GM12878 (cell line): ENCODE measurements around the gene NOL4L. TPM values are rescaled to one million over a fixed set of nuclear protein-coding genes. Genes with fewer than 3 reads are reported as not detected.

Experiments
- ATAC-seq: fragments of 200-7000 bp; cut with Tn5 transposase; 3 replicates; pipeline ENCODE4 v1.9.1; 2020; ENCODE audit warnings: mild to moderate bottlenecking, moderate library complexity
- BruUV-seq: library from RNA; stranded (reverse); fragments of 400-500 nt; replicated peaks from 2 replicates; lab custom pipeline; 2021; lab: Mats Ljungman, UMichigan
- CTCF ChIA-PET: fragments of 300-600 bp; sonication (Branson Sonifier 250); formaldehyde crosslinking; extraction: SDS; loops from one replicate; lab custom pipeline; 2021; ENCODE audit warnings: inconsistent platforms; lab: Yijun Ruan, JAX
- POLR2A ChIA-PET: fragments of 350-600 bp; formaldehyde crosslinking; extraction: SDS; loops from one replicate; lab custom pipeline; 2021; ENCODE audit warnings: inconsistent platforms; lab: Charles Lee
- RAD21 ChIA-PET: fragments of 300-600 bp; sonication (Branson Sonifier 250); formaldehyde crosslinking; loops from one replicate; lab custom pipeline; 2023; ENCODE audit warnings: antibody characterized with exemption; ENCODE audit not compliant: unreplicated experiment; lab: Charles Lee
- SMC1A ChIA-PET: fragments of 300-600 bp; sonication (Branson Sonifier 250); formaldehyde crosslinking; loops from one replicate; lab custom pipeline; 2023; ENCODE audit not compliant: unreplicated experiment, uncharacterized antibody; lab: Charles Lee
- DNase-seq: peaks from one replicate; pipeline ENCODE4 v3.0.0-alpha.2; 2011; ENCODE audit warnings: low read depth, low spot score
- FAIRE-seq: peaks from 3 replicates; lab custom pipeline; 2011; peaks lifted over from hg19 to GRCh38; lab: Jason Lieb, UNC
- H2AFZ ChIP-seq: 2 replicates; pipeline ENCODE4 v1.6.0; 2011; ENCODE audit warnings: low read depth, low read length, control low read depth; ENCODE audit not compliant: control insufficient read depth
- H3K27ac ChIP-seq: 2 replicates; pipeline ENCODE4 v1.5.1; 2011; ENCODE audit warnings: control low read depth; ENCODE audit not compliant: control insufficient read depth, insufficient read depth
- H3K27me3 ChIP-seq, 2 experiments: replicated peaks in 1 of 2; 2 replicates each; pipeline versions ENCODE4 v1.6.0 to v1.6.1; 2011; ENCODE audit warnings: low read length in 1 of 2; ENCODE audit not compliant: control insufficient read depth in 2 of 2, insufficient read depth in 2 of 2
- H3K36me3 ChIP-seq, 2 experiments: 2 replicates each; pipeline ENCODE4 v1.5.1; 2011; ENCODE audit warnings: low read length in 1 of 2; ENCODE audit not compliant: control insufficient read depth in 2 of 2, insufficient read depth in 2 of 2
- H3K4me1 ChIP-seq: 2 replicates; pipeline ENCODE4 v1.6.1; 2011; ENCODE audit warnings: mild to moderate bottlenecking, low read length, moderate library complexity, mixed read lengths; ENCODE audit not compliant: control insufficient read depth, insufficient read depth
- H3K4me2 ChIP-seq: 2 replicates; pipeline ENCODE4 v1.6.0; 2011; ENCODE audit warnings: control low read depth; ENCODE audit not compliant: control insufficient read depth, insufficient read depth
- H3K4me3 ChIP-seq: fragments of 200-600 bp; sonication (generic); 2 replicates; pipeline ENCODE4 v1.5.1; 2016
- H3K79me2 ChIP-seq: 2 replicates; pipeline ENCODE4 v1.6.0; 2011; ENCODE audit warnings: low read length; ENCODE audit not compliant: control insufficient read depth, insufficient read depth
- H3K9ac ChIP-seq: 2 replicates; pipeline ENCODE4 v1.8.0; 2011; ENCODE audit warnings: low read length, control low read depth, mixed read lengths; ENCODE audit not compliant: control insufficient read depth, insufficient read depth
- H3K9me3 ChIP-seq: replicated peaks from 3 replicates; pipeline ENCODE4 v1.5.1; 2011; ENCODE audit warnings: mild to moderate bottlenecking, low read length; ENCODE audit not compliant: control insufficient read depth, insufficient read depth
- H4K20me1 ChIP-seq: 2 replicates; pipeline ENCODE4 v1.6.0; 2011; ENCODE audit not compliant: control insufficient read depth, insufficient read depth
- CHD4 ChIP-seq: fragments of 200-600 bp; sonication (generic); IDR thresholded peaks from 2 replicates; pipeline ENCODE4 v1.6.1; 2016; ENCODE audit warnings: mild to moderate bottlenecking
- EGR1 ChIP-seq, 2 experiments: IDR thresholded peaks; 1 replicate in 1 of 2; 2 replicates in 1 of 2; pipeline ENCODE4 v1.6.1; 2011 to 2012; ENCODE audit warnings: low read depth in 2 of 2, low read length in 2 of 2, borderline replicate concordance in 1 of 2, mild to moderate bottlenecking in 1 of 2, moderate library complexity in 1 of 2
- SIN3A ChIP-seq: IDR thresholded peaks from 2 replicates; pipeline ENCODE4 v1.6.1; 2012; ENCODE audit warnings: low read depth, low read length, improper control_type of control experiment
- STAT3 ChIP-seq: IDR thresholded peaks from 2 replicates; pipeline ENCODE4 v1.6.1; 2011; ENCODE audit warnings: low read depth, low read length, improper control_type of control experiment
- WGBS: methylation state at CpG from one replicate; pipeline ENCODE4 v1.1.6; 2016; ENCODE audit warnings: low lambda C conversion rate; ENCODE audit not compliant: insufficient replicate concordance, insufficient coverage; ENCODE audit errors: missing lambda C conversion rate; 5-methylcytosine and 5-hydroxymethylcytosine counted together
- in situ Hi-C: fragments of 300-500 bp; cut with MboI; formaldehyde crosslinking; loops from 9 replicates; pipeline ENCODE4 v1.14.3; 2018; ENCODE audit warnings: mixed read lengths
- intact Hi-C: fragments of 100-400 bp; cut with micrococcal nuclease; formaldehyde crosslinking; loops from one replicate; pipeline ENCODE4 v1.14.2; 2022; ENCODE audit not compliant: unreplicated experiment
- polyA plus RNA-seq, 11 experiments: library from polyadenylated mRNA; depleted of rRNA in 4 of 11; unstranded in 6 of 11; stranded (reverse) in 5 of 11; fragments of >200 nt; fragmentation: Nextera tagmentation in 4 of 11; fragmentation: Illumina TruSeq in 1 of 11; extraction: Ambion mirVana in 4 of 11; extraction: Trizol in 1 of 11; gene quantifications; 1 replicate in 1 of 11; 2 replicates in 10 of 11; pipeline versions ENCODE4 v1.2.1 to v1.2.3, GENCODE V29; 2011 to 2016; ENCODE audit warnings: inconsistent platforms in 2 of 11, missing spikeins in 2 of 11, low read depth in 1 of 11
- total RNA-seq, 4 experiments: library from RNA; depleted of rRNA in 3 of 4; stranded (reverse); fragments of >200 nt in 3 of 4; fragmentation: Illumina TruSeq in 1 of 4; extraction: Trizol in 1 of 4; gene quantifications; 2 replicates each; pipeline versions ENCODE4 v1.2.1 to v1.2.3, GENCODE V29; 2013 to 2021
- TF ChIP-seq, protein P1 (sequence below): fragments of 450-650 bp; IDR thresholded peaks from 2 replicates; pipeline ENCODE4 v1.6.1; 2017; ENCODE audit warnings: antibody characterized with exemption, mild to moderate bottlenecking, moderate library complexity
- TF ChIP-seq, protein P2 (sequence below): IDR thresholded peaks from 2 replicates; pipeline ENCODE4 v1.6.1; 2011; ENCODE audit warnings: borderline replicate concordance, low read depth, mild to moderate bottlenecking, moderate library complexity, mixed read lengths, low read length; ENCODE audit not compliant: insufficient read depth; ENCODE audit errors: extremely low read length

NOL4L gene
- total and polyA plus RNA-seq, 10 of the 15 experiments (the other 5 are each of a cell fraction or from before 2014, with no cell fraction given), result 2.3 to 24.0 (median 8.0) TPM

DNA sequence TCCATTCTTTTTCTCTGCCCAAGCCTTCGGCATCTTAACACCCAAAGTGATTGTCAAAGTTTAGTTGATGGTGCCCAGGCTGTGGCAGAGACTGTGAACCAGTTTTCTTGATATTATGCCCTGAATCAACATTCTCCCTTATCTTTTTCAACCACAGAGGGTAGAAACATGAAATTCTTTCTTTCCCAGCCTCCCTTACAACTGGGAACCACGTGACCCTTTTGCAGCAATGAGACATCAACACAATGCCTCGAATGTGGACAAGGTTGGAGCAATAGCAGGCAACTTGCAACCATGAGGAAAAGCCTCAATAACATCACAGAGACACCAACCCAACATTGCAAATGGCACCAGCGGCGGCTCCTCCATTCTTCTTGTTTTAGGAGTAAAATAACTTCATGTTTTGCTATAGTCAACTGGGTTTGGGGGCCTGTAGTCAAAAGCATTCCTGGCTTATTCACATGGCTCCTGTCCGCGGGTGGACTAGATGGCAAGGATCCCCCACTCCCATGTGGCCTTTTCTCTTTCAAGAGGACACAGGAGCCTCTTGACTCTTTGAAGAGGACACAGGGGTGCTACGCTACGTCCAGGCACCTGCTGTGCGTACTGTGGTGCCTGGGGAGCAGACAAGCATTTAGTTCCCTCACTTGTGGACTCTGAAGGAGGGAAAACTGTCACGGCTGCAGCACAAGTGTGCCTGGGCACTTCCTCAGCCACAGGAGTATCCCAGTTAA lies 90.5 kb downstream of the NOL4L start:
- ATAC-seq, result no peak
- WGBS, result 72% methylated on average over 11 of the region's 11 CpGs
- H3K4me2 ChIP-seq, result no peak overlapping the region
- no peaks in the 10 kb centered on the region for H3K27me3 ChIP-seq
- H3K9ac ChIP-seq, result no peak overlapping the region
- DNase-seq, result no peak
- H3K4me1 ChIP-seq, result no peaks in the 10 kb centered on the region
- intact Hi-C loops (no loop called here), in situ Hi-C loops (no loop called here)
- no peaks in the 10 kb centered on the region for H4K20me1 ChIP-seq
- no peak overlapping the region for H3K4me3 ChIP-seq
- H3K36me3 ChIP-seq, result no peaks in the 10 kb centered on the region
- no peak for TF ChIP-seq EGR1 (IDR thresholded peaks at IDR 0.05; ENCODE audit: borderline replicate concordance in 1 of 2, low read depth in 2 of 2, low read length in 2 of 2)
- no peak for TF ChIP-seq SIN3A
- TF ChIP-seq CHD4, result no peak
- TF ChIP-seq, protein P1, sequence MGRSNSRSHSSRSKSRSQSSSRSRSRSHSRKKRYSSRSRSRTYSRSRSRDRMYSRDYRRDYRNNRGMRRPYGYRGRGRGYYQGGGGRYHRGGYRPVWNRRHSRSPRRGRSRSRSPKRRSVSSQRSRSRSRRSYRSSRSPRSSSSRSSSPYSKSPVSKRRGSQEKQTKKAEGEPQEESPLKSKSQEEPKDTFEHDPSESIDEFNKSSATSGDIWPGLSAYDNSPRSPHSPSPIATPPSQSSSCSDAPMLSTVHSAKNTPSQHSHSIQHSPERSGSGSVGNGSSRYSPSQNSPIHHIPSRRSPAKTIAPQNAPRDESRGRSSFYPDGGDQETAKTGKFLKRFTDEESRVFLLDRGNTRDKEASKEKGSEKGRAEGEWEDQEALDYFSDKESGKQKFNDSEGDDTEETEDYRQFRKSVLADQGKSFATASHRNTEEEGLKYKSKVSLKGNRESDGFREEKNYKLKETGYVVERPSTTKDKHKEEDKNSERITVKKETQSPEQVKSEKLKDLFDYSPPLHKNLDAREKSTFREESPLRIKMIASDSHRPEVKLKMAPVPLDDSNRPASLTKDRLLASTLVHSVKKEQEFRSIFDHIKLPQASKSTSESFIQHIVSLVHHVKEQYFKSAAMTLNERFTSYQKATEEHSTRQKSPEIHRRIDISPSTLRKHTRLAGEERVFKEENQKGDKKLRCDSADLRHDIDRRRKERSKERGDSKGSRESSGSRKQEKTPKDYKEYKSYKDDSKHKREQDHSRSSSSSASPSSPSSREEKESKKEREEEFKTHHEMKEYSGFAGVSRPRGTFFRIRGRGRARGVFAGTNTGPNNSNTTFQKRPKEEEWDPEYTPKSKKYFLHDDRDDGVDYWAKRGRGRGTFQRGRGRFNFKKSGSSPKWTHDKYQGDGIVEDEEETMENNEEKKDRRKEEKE, result no peak
- no peak for TF ChIP-seq STAT3
- TF ChIP-seq, protein P2, sequence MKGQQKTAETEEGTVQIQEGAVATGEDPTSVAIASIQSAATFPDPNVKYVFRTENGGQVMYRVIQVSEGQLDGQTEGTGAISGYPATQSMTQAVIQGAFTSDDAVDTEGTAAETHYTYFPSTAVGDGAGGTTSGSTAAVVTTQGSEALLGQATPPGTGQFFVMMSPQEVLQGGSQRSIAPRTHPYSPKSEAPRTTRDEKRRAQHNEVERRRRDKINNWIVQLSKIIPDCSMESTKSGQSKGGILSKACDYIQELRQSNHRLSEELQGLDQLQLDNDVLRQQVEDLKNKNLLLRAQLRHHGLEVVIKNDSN, result peak; percentile 13
- POLR2A ChIA-PET, result no interaction called here
- H3K79me2 ChIP-seq, result no peaks in the 10 kb centered on the region
- H3K27ac ChIP-seq, result no peak overlapping the region
- RAD21 ChIA-PET, result no interaction called here
- no peaks in the 10 kb centered on the region for H3K9me3 ChIP-seq
- CTCF ChIA-PET, result no interaction called here
- SMC1A ChIA-PET, result no interaction called here
- no peak overlapping the region for H2AFZ ChIP-seq
- BruUV-seq, result no TSS peak
- FAIRE-seq, result no peak
